Activated T-cell treated with anti-CD3 and anti-CD28 coated beads, Interleukin-2, amount 50 U/mL, for 24 hours (primary cell): ENCODE data around the gene TBC1D14.

Source experiments
- DNase-seq: peaks from one replicate; pipeline ENCODE4 v3.0.0-alpha.2; 2020
- H3K27ac Mint-ChIP-seq: 2 replicates; pipeline ENCODE4 v1.8.0; 2020; ENCODE audit warnings: mild to moderate bottlenecking, mixed read lengths
- H3K27me3 Mint-ChIP-seq: 2 replicates; pipeline ENCODE4 v1.8.0; 2020; ENCODE audit warnings: mixed read lengths
- H3K36me3 Mint-ChIP-seq: 2 replicates; pipeline ENCODE4 v1.8.0; 2020; ENCODE audit warnings: low read depth, mixed read lengths
- H3K4me1 Mint-ChIP-seq: 2 replicates; pipeline ENCODE4 v1.8.0; 2020; ENCODE audit warnings: low read depth, mixed read lengths
- H3K4me3 Mint-ChIP-seq: 2 replicates; pipeline ENCODE4 v1.8.0; 2020; ENCODE audit warnings: mild to moderate bottlenecking, moderate library complexity, mixed read lengths
- H3K9me3 Mint-ChIP-seq: 2 replicates; pipeline ENCODE4 v1.8.0; 2020; ENCODE audit warnings: mixed read lengths

Gene TBC1D14

DNA sequence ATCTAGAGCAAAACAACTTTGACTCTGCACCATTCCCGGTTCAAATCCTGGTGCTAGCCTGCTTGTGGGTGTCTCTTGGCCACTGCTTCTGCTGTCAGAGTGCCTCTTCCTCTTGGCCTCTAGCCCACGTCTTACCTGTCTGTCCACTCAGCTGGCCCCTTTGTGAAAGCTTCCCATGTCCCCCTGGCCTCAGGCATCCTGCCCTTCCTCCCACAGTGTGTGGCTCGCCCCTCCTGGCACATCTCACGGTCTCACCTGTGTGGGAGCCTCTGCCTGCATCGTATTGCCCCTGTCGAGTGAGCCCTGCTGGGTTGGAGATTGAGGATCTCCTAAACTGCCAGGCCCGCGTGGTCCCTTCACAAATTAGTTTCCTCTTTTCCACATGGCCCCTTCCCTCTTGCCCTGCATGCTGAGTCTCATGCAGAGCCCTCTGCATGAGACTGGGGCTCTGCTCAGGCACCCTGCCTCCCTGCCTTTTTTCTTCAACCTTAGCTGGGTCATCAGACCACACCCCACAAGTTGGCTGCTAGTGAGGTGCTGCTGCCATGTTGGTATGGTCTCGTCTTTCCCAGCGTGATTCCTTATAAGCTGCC, 79.8 kb downstream of the TBC1D14 start:
- Mint-ChIP-seq H3K27ac (peak overlapping the region; percentile 66), H3K4me3 (peak overlapping the region; percentile 95), H3K36me3 (peaks cover 60% of the 10 kb centered on the region), H3K27me3 (no peaks in the 10 kb centered on the region), H3K4me1 (peaks cover 75% of the 10 kb centered on the region), H3K9me3 (no peaks in the 10 kb centered on the region)
- DNase-seq: no peak

GRCh38 chr4:6990661-6991060, 81.0 kb downstream of the TBC1D14 start:
- H3K4me3 Mint-ChIP-seq: no peak overlapping the region
- H3K9me3 Mint-ChIP-seq: no peaks in the 10 kb centered on the region
- no peaks in the 10 kb centered on the region for H3K27me3 Mint-ChIP-seq
- peaks cover 62% of the 10 kb centered on the region for H3K4me1 Mint-ChIP-seq
- H3K27ac Mint-ChIP-seq: no peak overlapping the region
- no peak for DNase-seq
- H3K36me3 Mint-ChIP-seq: peaks cover 69% of the 10 kb centered on the region

- peak overlapping the region; percentile 83 for H3K27ac Mint-ChIP-seq
- peaks cover 56% of the 10 kb centered on the region for H3K4me1 Mint-ChIP-seq
- DNase-seq: no peak
- no peaks in the 10 kb centered on the region for H3K27me3 Mint-ChIP-seq
- H3K9me3 Mint-ChIP-seq: no peaks in the 10 kb centered on the region
- H3K4me3 Mint-ChIP-seq: no peak overlapping the region
- peaks cover 73% of the 10 kb centered on the region for H3K36me3 Mint-ChIP-seq
Measured at GRCh38 chr4:6991249-6991648, 81.6 kb downstream of the TBC1D14 start.

GRCh38 chr4:6991771-6992557, 82.3 kb downstream of the TBC1D14 start:
- Mint-ChIP-seq H3K27ac (peak overlapping the region; percentile 51), H3K9me3 (no peaks in the 10 kb centered on the region), H3K36me3 (peaks cover 78% of the 10 kb centered on the region), H3K4me1 (peaks cover 53% of the 10 kb centered on the region), H3K4me3 (no peak overlapping the region), H3K27me3 (no peaks in the 10 kb centered on the region)
- DNase-seq: no peak

DNA sequence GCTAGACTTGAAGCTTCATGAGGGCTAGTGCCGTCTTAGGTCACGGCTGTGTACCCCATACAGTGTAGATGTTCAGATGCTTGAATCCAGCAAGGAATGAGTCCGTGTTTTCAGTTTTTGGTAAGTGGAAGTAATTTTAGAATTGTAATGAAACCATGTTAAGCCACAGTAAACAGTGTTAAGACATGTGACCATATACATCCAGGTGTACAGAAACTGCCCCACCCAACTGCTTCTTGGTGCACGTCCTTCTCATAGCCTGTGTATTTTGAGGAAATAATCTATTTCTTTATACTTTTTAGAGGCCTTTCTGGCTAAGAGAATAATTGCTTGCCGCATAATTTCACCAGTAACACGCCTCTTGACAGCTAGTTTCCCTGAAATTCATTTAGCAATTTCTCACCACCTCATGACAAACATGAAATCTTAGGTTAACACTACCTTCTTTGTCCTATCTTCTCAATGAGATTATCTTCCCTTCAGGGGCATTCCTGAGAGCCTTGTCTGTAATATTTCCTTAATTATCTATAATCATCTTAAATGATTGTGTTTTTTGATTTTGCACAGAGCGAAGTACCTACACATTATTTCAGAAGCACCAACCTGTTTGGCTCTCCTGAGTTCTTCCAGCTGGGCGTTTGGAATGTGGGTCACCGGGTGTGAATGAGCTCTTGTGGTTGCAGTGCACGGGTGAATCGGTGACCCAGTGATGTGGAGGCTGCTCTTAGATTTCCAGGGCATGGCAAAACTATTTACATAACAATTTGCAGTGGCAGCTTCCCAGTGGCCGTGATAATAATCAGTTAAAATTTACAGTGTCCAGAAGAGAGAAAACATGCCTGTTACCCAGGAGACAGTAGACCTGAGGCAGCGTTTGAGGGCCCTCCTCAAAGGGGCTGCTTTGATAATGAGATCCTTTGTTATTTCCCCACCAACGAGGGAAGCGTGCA, 83.4 kb downstream of the TBC1D14 start:
- Mint-ChIP-seq H3K9me3 (no peaks in the 10 kb centered on the region), H3K4me3 (no peak overlapping the region), H3K27ac (peak overlapping the region; percentile 35), H3K36me3 (peaks cover 79% of the 10 kb centered on the region), H3K4me1 (peaks cover 47% of the 10 kb centered on the region), H3K27me3 (no peaks in the 10 kb centered on the region)
- no peak for DNase-seq

DNA sequence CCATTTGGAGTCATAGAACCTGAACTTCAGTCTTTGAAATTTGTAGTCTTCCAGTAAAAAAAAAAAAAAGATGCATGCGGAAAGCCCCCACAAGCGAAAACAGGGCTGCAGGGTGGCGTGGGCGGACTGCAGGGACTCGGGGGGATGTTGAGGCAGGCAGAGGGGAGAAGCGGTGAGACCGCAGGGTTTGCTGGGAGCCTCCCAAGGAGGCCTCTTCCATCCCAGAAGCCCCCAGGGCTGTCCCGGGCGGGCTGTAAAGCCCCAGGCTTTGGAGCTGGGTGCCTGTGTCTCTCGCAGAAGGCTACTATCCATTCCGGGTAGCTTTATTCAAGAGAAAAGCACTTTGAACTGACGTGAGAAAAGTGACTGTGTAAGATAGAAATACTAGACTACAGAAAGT, 86.9 kb downstream of the TBC1D14 start:
- Mint-ChIP-seq H3K4me3 (no peak overlapping the region), H3K36me3 (peaks cover 87% of the 10 kb centered on the region), H3K27ac (no peak overlapping the region), H3K27me3 (no peaks in the 10 kb centered on the region), H3K9me3 (no peaks in the 10 kb centered on the region), H3K4me1 (peaks cover 25% of the 10 kb centered on the region)
- DNase-seq: no peak

DNA sequence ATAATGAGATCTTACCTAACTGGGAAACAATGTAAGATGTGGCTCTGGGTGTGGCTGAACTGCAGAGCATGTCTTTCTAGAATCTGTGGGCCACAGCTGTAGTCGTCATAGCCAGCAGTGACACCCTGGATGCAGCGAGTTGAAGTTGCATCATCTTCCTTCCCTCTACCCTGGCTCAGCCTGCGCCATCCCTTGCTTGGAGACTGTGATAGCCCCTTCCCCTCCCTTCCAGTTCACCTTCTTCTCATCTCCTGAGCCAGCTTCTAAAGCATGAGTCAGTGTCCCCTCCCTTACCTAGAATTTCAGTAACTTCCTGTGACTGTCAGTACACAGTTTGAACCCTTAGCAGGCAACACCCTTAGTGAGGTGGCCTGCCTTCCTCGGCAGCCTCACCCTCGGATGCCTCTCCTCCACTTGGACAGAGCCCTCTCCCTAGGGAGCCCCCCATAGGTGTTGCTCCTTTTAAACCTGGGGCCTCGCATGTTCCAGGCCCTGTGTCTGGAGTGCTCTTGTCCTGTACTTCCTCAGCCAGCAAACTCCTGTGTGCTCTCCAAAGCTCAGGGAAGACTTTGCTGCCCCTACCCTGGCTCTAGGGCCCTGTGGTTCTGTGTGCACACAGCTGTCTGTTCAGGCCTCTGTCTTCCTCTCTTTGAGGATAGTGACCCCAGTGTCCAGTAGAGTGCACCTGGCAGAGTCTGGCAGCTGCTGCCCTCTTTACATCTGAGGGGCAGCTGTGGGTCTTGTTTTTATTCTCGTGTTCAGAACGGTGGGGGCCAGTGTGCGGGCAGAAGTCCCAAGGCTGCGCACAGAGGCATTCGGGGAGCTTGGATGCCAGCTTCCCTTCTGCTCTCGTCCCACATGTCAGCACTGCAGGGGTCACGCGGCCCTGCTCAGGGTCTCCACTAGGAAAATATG, 89.8 kb downstream of the TBC1D14 start:
- no peak for DNase-seq
- no peaks in the 10 kb centered on the region for H3K9me3 Mint-ChIP-seq
- no peak overlapping the region for H3K4me3 Mint-ChIP-seq

DNA sequence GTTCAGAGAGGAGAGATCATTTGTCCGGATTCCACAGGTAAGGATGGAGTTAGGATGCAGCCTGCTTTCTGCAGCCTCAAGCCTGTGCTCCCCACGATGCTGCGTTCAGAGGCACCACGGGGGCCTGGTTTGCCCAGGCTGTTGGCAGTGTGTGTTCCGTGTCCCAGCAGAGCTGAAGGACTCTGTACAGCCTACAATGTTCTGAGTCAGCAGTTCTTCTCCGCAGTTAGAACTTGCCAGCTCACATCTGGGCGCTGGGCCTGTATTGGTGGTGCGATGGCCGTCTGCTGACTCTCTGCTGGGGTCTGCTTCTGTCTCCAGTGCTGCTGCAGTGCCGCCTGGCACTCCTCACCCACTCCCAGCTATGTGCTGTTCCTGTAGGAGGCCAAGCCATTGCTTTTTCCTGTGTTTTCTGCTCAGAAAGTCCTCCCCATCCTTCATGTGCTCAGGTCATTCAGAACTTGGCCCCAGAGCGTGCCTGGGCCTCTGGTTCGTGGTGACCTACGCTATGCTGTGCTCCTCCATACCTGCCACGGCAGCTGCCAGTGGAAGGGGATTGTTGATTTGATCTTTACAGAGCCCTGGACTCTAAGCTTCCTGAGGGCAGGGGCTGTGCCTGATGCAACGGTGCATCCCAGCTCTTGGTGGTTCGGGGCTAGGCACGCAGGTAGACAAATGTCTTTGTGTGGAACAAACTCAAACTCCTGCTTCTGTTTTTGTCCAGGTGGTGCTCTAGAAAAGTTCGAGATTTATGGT, 91.0 kb downstream of the TBC1D14 start:
- peaks cover 9% of the 10 kb centered on the region for H3K4me1 Mint-ChIP-seq
- H3K27ac Mint-ChIP-seq: no peak overlapping the region
- no peaks in the 10 kb centered on the region for H3K27me3 Mint-ChIP-seq
- no peak overlapping the region for H3K4me3 Mint-ChIP-seq
- H3K36me3 Mint-ChIP-seq: peaks cover 87% of the 10 kb centered on the region
- no peaks in the 10 kb centered on the region for H3K9me3 Mint-ChIP-seq
- no peak for DNase-seq

More for the DNA sequence above, 89.8 kb downstream of the TBC1D14 start:
- Mint-ChIP-seq H3K27ac (peak overlapping the region; percentile 45), H3K27me3 (no peaks in the 10 kb centered on the region), H3K36me3 (peaks cover 92% of the 10 kb centered on the region), H3K4me1 (peaks cover 9% of the 10 kb centered on the region)

- Mint-ChIP-seq H3K9me3 (no peaks in the 10 kb centered on the region), H3K27me3 (no peaks in the 10 kb centered on the region), H3K36me3 (peaks cover 87% of the 10 kb centered on the region), H3K4me3 (no peak overlapping the region), H3K27ac (peak overlapping the region; percentile 12), H3K4me1 (peaks cover 9% of the 10 kb centered on the region)
- no peak for DNase-seq
Measured at GRCh38 chr4:7001271-7001670, 91.6 kb downstream of the TBC1D14 start.

DNA sequence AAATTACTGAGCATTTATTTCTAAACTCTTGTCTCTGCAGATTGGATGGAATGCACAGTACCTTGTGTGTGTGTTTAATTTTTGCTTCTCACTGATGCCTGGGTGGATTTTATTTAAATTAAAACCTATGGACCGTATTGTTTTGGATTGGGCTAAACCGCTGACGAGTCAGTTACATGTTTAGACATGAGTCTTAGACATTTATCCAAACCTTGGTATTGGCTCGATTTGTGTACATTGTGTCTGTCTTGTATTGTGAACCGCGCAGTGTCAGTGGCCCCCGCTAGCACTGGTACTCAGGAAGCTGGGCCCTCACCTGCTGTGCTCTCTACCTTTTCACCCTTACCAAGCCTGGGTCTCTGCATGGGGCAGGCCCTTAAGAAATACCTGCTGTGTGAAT, 92.7 kb downstream of the TBC1D14 start:
- Mint-ChIP-seq H3K27me3 (no peaks in the 10 kb centered on the region), H3K27ac (no peak overlapping the region), H3K9me3 (no peaks in the 10 kb centered on the region), H3K4me3 (no peak overlapping the region), H3K4me1 (peaks cover 9% of the 10 kb centered on the region), H3K36me3 (peaks cover 88% of the 10 kb centered on the region)
- no peak for DNase-seq

DNA sequence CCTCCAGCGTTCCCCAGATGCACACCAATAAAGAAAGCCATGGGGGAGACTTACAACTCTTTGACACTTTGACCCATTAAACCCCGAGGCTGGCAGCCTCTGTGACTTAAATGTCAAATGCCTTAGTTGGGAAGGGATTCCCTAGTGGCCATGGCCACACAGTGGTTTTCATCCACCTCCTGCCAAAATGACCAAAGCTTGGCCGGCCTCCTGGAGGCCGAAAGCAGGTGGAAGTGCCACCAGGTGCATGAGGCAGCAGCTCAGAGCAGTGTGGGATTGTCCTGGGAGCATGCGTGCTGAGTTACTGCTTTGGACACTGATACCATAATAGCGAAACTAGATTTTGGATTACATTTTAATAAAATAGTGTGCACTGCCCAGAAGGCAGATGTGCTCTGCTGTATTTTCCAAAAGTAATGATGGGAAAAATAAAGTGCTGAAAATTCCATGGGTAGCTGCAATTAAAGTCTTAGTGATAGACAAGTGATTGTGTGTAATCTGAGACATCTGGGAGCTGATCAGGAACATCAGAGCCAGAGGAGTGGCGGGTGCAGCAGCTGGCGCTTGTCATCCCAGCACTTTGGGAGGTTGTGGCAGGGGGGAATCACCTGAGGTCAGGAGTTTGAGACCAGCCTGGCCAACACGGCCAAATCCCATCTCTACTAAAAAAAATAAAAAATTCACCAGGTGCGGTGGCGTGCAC, 93.7 kb downstream of the TBC1D14 start:
- Mint-ChIP-seq H3K4me1 (peaks cover 13% of the 10 kb centered on the region), H3K36me3 (peaks cover 90% of the 10 kb centered on the region), H3K9me3 (no peaks in the 10 kb centered on the region), H3K27me3 (no peaks in the 10 kb centered on the region), H3K4me3 (no peak overlapping the region), H3K27ac (no peak overlapping the region)
- DNase-seq: peak; percentile 7

DNA sequence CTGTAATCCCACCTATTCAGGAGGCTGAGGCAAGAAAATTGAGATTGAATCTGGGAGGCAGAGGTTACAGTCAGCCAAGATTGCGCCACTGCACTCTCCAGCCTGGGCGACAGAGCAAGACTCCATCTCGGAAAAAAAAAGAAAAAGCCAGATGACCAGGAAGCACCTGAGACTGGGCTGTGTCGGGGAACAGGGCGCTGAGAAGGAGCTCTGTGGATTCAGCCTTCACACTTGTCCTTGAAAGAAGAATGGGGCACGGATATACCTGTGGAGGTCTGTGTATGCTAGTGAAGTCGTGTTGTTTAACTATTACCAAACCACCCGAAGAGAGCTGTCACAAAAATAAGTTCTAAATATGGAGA, 94.2 kb downstream of the TBC1D14 start:
- Mint-ChIP-seq H3K27ac (no peak overlapping the region), H3K4me3 (no peak overlapping the region), H3K4me1 (peaks cover 11% of the 10 kb centered on the region), H3K9me3 (no peaks in the 10 kb centered on the region), H3K36me3 (peaks cover 90% of the 10 kb centered on the region), H3K27me3 (no peaks in the 10 kb centered on the region)
- no peak for DNase-seq

GRCh38 chr4:7004331-7004730, 94.7 kb downstream of the TBC1D14 start:
- H3K36me3 Mint-ChIP-seq: peaks cover 90% of the 10 kb centered on the region

More at GRCh38 chr4:7004331-7004730, 94.7 kb downstream of the TBC1D14 start:
- Mint-ChIP-seq H3K4me1 (peaks cover 6% of the 10 kb centered on the region), H3K9me3 (no peaks in the 10 kb centered on the region), H3K27me3 (no peaks in the 10 kb centered on the region), H3K27ac (no peak overlapping the region), H3K4me3 (no peak overlapping the region)
- DNase-seq: peak; percentile 2
